Measurements from ENCODE around the gene RPS25.
"Not testable (repeated sequence)": the region's sequence is repeated elsewhere in the genome, so short reads cannot be mapped to it uniquely, and the experiment has no call there.

Gene RPS25

DNA sequence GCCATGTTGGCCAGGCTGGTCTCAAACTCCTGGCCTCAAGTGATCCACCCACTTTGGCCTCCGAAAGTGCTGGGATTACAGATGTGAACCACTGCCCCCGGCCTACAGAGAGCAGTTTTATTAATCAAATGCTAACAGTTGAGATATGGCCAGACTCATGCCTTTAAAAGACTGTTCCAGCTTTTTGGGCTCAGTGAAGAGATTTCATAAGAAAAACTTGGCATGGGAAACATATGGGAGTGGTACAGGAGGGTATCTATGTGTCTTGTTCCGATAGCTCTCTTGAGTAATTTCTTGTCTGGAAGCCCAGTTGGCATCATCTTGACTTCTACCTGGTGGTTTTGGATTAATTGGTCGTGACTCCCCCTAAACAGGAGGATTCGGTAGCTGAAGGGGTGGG is 20.7 kb upstream of the RPS25 start:
- no peak for FAIRE-seq

DNA sequence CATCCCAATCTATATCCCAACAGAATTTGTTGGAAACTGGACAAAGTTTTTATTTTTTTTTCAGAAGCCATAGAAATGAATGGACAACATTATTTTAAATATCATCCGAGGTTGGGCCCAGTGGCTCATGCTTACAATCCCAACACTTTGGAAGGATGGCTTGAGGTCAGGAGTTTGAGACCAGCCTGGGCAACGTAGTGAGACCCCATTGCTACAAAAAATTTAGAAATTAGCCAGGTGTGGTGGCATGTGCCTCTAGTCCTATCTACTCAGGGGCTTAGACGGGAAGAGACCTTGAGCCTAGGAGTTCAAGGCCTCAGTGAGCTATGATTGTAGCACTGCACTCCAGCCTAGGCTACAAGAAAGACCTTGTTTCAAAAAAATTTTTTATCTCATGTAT is 16.7 kb upstream of the RPS25 start:
- no peak for FAIRE-seq

DNA sequence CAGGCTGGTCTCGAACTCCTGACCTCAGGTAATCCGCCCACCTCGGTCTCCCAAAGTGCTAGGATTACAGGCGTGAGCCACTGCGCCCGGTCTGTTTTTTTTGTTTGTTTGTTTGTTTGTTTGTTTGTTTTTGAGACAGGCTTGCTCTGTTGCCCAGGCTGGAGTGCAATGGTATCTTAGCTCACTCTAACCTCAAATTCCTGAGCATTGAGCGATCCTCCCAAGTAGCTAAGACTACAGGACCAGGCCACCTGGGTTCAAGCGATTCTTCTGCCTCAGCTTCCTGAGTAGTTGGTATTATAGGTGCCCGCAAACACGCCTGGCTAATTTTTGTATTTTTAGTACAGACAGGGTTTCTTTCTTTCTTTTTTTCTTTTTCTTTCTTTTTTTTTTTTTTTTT is 15.3 kb upstream of the RPS25 start:
- FAIRE-seq, result not testable (repeated sequence)

DNA sequence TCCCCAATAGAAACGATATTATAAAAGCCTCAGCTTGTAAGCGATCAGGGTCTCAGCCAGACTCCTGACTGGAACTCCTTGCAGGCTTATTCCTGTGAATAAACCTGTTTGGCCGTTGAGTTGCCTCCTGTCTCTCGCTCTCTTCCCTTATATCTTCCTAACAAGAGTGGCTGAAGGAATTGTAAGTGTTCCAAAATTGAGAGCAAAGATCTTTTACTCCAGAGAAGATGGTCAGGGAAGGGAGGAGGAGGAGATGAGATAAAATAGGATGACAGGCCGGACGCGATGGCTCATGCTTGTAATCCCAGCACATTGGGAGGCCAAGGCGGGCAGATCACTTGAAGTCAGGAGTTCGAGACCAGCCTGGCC is 13.8 kb upstream of the RPS25 start:
- FAIRE-seq, result no peak

DNA sequence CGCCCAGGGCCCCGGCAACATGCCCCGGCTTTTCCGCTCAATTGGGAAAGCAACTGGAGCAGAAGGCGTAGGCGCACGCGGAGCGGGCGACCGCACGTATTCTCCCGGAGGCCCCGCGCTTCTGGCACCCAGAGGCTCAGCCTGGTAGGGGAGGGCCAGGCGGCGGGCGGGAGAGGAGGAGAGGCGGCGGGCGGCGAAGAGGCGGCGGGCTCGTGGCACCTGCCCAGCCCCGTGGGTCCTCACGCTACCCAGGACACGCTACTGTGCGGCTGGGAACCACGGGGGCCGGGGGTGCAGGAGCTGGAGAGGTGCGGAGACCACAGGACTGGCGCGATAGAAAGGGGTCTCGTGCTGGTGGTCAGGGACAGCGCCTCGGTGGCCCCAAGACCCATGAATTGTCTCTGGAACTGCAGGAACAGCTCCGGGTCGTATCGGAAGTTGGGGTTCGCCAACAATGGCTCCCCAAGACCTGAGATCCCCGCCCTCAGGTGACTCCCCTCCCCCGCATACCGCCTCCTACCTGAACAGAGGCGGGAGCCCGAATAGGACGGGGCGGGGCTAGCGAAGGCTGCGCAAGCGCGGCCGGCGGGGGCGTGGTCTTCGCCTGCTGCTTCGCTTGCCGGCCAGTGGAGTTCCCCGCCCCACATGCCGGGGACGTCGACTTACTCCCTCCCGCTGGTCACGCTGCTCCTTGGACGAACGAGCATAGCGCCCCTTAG is 12.3 kb upstream of the RPS25 start, which contains the start of gene SLC37A4:
TSS of gene SLC37A4 (minus strand) at position 549 of the 719 bp plus-strand sequence.
- FAIRE-seq, result no peak

DNA sequence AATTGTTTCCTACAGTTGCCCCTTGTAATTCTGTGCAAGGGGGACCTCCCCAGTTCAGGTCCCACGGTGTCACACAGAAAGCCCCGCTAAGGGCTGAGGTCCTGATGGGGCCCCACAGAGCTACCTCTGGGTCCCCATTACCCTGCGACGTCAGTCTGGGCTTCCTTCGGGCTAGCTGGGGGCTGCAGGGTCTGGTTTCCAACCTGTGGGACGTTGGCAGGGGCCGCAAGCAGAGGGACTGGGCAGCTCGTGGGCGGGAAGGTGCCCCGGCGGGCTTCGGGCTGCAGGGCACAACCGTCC is 11.8 kb upstream of the RPS25 start:
- FAIRE-seq, result no peak

DNA sequence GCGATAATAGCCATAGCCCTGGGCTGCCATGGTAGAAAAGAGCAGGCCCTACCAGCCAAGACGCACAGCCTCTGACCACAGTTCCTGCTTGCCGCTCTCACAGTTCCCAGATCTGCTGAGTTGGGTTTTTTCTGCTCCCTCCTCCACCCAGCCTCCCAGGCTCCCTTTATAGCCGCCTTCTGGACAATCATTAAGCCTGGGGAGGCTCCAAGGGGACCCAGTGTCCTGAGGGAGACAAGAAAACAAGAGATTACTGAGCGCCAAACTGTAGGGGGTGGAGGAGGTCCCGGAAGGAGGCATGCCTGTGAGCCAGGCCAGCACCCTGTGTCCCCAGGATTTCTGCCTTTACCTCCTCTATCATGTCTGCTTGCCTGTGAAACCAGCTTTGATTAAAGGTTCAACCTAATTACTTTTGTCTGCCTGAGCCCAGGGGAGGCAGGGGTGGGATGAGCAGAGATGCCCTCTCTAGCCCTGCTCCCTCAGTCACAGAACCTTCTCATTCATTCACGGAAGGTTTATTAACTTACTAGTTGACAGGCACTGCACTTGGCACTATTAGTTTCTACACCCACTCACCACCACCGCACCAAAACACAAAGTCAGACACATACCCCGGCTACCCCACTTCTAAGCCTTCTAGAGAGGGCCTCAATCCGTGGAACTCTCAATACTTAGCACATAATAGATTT is 11.3 kb upstream of the RPS25 start:
- FAIRE-seq, result no peak

DNA sequence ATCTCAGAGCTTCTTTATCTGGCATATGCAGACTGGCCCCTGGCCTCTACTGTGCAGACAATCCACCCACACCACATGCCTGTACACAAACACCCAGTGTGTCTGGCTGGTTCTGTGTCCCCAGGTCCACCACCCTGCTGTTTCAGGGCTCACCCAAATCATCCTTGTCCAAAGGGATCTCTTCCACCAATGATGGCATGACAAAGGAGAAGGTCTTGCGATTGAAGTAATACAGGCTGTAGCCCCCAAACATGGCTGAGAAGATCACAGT is 10.9 kb upstream of the RPS25 start:
- FAIRE-seq, result no peak

DNA sequence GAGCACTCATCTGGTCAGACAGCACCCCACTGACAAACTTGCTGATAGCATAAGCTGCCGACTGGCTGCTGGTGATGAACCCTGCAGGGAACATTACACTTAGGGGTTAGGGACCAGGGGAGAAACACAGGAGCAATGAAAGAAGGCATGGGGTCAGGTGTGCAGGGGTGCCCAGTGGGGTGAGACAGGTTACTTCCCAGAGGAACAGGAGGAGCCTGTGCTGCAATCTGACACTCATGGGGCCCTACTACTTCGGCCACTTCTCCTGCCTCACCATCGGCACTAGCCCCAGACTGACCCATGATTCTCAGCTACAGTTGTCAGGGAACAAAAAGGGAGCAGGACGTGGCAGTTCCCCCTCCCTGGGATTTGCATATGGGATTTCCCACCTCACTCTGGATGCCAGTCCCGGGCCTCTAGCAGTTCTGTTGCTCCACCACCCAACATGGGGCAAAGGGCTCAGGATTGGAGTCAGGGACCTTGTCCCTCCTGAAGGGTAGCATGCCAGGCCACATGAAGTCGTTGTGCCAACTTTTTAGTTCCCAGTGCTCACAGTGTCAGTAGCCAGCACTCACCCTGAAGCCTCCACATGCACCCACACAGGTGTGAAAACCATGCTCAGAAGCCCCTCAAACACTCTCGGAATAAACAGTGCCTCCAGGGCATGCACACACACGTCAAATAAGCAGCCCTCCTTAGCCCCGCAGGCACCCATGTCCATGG is 10.4 kb upstream of the RPS25 start:
- FAIRE-seq, result no peak

DNA sequence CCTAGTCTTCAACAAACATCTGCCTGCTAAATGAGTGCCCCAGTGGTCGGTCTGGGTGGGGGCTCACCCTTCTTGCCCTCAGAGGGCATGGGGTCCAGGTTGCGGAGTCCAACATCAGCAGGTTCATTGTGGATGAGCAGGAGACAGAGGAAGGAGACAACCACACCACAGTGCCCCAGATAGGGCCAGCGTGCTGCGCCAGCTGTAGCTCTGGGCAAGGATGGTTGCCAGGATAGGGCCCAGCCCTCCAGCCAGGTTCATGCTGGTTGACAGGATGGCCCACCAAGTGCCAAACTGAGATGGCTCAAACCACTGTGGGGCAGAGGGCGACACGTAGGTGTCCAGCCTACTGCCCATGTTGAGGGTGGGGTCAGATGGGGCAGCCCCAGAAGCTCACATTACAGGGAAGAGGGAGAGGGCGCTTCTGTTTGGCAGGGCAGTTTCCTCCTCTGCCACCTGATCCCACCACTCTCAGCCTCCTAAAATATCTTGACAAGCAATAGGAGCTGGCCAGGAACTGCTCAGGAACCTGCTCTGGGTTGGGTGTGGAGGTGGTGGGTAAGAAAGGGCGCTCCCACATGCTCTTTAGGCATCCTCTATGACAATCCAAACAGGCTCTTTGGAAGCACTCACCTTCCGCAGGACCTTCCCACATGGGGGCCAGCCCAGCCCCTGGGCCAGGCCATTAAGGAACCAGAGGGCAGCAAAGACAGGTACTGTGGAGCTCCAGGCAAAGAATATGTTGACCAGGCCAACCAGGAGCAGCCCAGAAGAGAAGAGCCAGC is 9.6 kb upstream of the RPS25 start:
- FAIRE-seq, result no peak

DNA sequence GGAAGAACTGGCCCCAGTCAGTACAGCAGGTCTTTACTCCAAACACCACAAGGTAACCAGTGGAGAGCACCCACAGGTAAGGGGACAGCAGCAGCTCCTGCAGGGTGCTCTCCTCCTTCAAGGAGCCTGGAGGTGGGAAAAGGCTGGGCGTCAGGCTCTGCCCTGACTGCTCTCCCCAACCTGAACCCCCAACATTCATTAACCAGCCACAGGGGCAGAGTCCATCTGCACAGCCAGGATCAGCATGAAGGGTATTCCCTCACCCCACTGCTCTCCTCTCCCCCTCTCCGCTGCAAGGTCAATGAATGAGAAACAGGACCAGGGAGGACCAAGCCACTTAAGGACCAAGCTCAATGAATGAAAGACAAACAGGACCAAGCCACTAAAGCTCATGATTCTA is 8.8 kb upstream of the RPS25 start:
- FAIRE-seq, result no peak

DNA sequence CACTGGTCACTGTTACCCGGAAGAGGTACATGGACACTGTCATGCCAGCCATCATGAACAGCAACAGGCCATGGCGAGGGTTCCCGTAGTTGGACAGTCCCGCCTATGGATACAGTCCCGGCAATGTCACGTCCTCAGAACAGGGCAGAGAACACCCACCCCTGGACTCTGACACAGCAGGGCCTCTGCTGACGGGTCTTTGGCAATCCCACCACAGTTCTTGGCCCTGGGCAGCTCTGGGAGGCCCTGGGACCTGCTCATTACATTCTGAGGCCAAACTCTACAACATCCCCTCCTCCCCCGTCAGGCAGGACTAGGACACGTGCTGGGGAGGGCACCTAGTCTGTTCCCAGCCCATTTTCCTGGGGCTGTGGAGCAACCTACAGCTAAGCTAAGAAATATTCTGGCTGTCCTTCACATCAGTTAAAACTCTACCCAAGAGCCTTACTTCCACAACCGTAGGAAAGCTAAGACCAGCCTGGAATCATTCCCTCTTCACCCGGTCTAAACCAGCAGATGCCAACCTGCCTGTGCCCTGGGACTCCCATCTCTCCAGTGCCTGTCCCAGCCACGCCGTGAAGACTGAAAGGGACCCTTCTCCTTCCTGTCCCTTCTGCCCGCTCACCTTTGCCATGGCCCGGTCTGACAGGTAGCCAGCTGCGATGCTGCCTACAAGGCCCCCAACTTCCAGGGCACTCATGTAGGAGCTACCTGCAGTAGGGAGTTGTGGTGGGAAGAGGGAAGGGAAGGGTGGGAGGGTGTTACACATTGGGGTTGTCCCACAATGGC is 8.0 kb upstream of the RPS25 start:
- FAIRE-seq, result no peak

DNA sequence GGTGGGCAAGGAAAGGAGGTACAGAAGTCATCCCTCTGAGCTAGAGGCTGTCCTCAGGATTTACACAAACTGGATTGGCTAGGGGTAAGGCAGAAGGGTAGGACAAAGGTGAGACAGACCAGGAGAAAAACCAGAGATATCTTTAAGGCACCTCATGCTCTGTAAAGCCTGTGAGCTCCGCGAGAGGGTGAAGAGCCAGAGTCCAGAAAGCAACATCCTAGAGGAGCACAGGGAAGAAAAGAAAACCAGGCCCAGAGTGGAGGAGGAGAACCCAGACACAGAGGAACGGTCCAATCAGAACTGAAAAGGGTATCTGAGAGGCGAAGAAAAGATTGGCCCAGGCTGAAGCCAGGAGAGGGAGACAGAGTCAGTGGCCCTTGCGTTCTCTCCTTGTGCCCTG is 7.4 kb upstream of the RPS25 start:
- FAIRE-seq, result no peak

DNA sequence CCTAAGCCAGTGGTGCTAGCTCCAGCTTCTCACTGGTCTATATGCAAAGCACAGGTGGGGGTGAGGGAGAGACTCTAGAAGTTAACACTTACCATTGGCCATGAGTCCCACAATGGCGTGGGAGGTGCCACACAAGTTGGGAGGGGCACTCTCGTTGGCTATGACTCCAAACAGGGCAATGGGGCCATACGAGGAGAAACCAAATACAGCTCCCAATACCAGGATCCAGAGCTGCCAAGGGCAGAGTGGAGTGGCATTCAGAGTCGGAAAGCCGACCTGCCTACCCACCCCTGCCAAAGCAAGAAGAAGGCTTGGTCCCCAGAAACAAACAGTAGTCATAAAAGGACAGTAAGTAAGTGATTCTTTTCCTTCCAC is 6.9 kb upstream of the RPS25 start:
- no peak for FAIRE-seq

DNA sequence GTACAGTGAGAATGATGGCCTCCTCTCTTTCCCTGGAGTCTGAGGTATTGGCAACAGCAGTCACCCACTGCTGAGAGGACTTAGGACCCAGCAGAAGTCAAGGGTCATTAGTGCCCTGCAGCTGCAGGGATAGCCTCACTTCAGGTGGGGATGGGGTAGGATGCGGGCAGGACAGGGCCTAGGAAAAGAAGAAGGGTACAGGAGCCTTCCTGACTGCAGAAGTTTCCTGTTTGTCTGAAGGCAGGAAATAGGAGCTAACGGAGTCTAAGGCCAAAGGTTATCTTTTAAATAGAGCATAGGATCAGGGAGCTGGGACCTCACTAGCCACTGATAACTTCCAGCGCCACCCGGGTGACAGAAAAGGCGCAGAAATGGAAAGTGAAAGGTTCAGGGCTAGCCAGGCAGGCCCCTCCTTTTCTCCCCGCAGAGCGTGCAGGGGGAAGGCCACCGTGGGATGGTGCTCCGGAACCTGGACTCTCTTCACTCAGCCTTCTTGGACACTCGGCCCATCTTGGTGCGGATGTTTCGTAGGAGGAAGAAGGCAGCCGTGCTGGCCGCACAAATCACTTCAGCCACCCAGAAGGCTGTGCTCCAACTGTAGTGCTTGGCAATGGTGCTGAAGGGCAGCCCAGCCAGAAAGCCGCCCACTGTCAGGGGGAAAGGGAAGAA is 6.4 kb upstream of the RPS25 start:
- FAIRE-seq, result no peak

DNA sequence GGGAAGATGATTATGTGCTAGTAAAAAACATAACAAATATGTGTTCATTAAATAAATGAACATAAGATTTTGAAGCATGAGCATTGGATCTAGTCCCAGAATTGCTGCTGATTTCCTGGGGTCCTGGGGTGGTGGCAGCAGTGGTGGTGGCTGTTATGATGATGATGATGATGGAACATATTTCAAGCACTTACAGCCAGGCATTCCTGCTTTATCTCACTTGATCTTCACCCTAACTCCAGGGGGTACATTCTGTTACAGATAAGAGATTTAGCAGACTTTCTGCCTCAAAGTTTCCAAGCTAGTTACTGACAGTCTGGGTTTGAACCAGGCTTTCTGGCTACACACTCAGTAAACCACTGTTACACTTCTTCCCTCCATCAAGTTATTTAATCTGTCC is 5.6 kb upstream of the RPS25 start:
- FAIRE-seq, result no peak

DNA sequence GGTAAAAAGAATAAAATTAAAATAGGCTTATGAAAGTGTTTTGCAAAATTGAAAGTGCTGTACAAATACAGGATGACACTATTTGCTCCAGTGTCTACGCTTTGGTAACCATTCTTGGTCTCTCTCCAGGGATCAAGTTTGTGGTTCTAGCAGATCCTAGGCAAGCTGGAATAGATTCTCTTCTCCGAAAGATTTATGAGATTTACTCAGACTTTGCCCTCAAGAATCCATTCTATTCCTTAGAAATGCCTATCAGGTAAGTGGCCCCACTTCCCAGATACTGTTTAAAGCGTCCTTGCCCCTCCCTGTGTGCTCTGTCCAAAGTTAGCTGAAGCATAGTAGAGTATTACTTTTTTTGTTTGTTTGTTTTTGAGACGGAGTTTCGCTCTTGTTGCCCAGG is 3.5 kb upstream of the RPS25 start:
- no peak for FAIRE-seq

DNA sequence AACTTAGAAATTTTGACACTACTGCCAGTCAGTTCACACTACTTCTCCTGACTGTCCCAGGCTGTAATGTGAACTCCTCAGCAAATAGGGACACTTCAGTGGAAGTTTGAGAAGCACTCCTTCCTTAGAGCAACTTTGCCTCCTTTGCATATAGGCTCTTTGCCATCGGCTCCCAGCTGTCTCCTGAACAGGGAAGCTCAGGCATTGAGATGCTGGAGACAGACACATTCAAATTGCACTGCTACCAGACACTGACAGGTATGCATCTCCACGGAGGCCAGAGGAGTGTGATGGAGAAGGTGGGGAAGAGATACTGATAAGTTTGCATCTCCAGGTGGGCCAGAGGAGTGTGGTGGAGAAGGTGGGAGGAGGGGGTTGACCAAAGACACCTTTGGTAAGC is 1.9 kb upstream of the RPS25 start:
- FAIRE-seq, result no peak

DNA sequence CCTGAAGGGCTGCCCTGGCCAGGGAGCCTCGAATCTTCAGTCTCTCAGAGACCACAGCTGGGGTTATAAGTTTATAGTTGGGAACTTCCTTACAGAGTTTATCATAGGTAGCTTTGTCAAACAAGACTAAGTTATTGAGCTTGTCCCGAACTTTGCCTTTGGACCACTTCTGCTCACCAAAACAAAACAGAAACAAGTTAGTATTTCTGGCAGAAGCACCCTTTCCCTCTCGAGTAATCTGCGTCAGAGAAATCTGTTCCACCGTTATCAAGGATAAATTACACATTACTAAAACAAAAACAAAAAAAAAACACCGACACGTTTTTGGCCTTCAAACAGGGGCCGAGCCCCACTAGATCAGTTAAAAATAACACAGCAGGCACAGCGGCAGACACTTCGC is 766 bp downstream of the RPS25 start:
- not testable (repeated sequence) for FAIRE-seq

DNA sequence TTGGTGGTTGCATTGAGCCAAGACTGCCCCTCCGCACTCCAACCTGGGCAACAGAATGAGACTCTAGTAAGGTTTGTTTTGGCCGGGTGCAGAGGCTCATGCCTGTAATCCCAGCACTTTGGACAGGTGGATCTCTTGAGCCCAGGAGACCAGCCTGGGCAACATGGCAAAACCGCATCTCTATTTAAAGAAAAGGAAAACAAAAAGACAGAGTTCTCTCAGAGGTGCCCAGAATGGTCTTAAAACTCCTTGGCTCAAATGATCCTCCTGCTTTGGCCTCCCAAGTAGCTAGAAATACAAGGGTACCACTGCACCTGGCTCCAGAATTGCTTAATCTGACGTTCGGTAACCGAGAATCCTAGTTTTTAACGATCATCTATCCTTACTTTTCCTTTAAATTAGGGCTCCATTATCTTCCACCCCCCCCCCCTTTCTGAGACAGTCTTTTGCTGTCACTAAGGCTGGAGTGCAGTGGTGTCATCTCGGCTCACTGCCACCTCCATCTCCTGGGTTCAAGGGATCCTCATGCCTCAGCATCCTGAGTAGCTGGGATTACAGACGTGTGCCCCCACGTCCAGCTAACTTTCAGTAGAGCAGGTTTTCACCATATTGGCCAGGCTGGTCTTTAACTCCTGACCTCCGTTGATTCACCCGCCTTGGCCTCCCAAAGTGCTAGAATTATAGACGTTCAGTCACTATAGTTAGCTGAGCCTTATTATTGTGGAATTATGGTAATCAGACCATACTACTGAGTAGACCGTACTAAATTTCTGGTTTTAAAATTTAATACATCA is 1.7 kb downstream of the RPS25 start:
- no peak for FAIRE-seq

DNA sequence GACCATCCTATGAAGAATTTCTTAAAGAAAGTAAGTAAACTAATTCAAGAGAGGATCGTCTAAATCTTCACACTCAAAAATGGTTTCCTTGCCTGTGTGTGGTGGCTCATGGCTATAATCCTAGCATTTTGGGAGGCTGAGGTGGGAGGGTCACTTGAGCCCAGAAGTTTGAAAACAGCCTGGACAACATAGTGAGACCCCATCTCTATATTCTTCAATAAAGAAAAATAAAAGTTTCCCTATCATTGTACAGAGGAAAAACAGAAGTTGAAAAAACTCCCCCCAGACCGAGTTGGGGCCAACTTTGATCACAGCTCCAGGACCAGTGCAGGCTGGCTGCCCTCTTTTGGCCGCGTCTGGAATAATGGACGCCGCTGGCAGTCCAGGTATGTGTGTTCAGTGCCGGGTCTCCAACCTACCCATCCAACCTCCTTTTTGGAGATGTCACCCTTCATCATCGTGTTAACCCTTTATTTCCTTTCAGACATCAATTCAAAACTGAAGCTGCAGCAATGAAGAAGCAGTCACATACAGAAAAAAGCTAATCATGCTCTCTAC is 3.0 kb downstream of the RPS25 start:
- no peak for FAIRE-seq

Measured in colon (tissue), 2 donors.